NT2/D1 (cell line): ENCODE results near the gene ACVR2B.

ENCODE experiments used
- DNase-seq: peaks from one replicate; pipeline ENCODE4 v3.0.0-alpha.2; 2011; ENCODE audit warnings: low read depth, low spot score
- H3K27me3 ChIP-seq: 2 replicates; pipeline ENCODE4 v1.6.0; 2011; ENCODE audit warnings: mild to moderate bottlenecking; ENCODE audit not compliant: insufficient read length, insufficient read depth
- H3K36me3 ChIP-seq: 2 replicates; pipeline ENCODE4 v1.6.1; 2011; ENCODE audit warnings: mild to moderate bottlenecking, low read length, mixed read lengths; ENCODE audit not compliant: insufficient read depth, insufficient read length
- H3K4me1 ChIP-seq: 2 replicates; pipeline ENCODE4 v1.5.1; 2011; ENCODE audit not compliant: insufficient read depth, insufficient read length
- H3K4me3 ChIP-seq: 2 replicates; pipeline ENCODE4 v1.5.1; 2011; ENCODE audit warnings: low read depth; ENCODE audit not compliant: insufficient read length
- H3K9ac ChIP-seq: 2 replicates; pipeline ENCODE4 v1.6.0; 2011; ENCODE audit warnings: low read depth; ENCODE audit not compliant: insufficient read length
- H3K9me3 ChIP-seq: 2 replicates; pipeline ENCODE4 v1.5.1; 2011; ENCODE audit warnings: mild to moderate bottlenecking, low read length; ENCODE audit not compliant: insufficient read depth
- SUZ12 ChIP-seq: IDR thresholded peaks from 2 replicates; pipeline ENCODE4 v1.6.1; 2011; ENCODE audit not compliant: insufficient read length, insufficient read depth; ENCODE audit errors: extremely low read depth
- YY1 ChIP-seq: IDR thresholded peaks from 2 replicates; pipeline ENCODE4 v1.6.1; 2011; ENCODE audit not compliant: insufficient read length, insufficient read depth
- ZNF274 ChIP-seq: IDR thresholded peaks from 2 replicates; pipeline ENCODE4 v1.6.1; 2011; ENCODE audit warnings: mild to moderate bottlenecking, low read depth, low read length

ACVR2B gene

GRCh38 chr3:38446085-38446686 lies 7.5 kb upstream of the ACVR2B start:
- Histone ChIP-seq H3K4me1 (no peaks in the 10 kb centered on the region), H3K27me3 (no peaks in the 10 kb centered on the region), H3K9ac (no peak overlapping the region), H3K9me3 (peaks cover 23% of the 10 kb centered on the region), H3K4me3 (no peak overlapping the region), H3K36me3 (no peaks in the 10 kb centered on the region)
- no peak for DNase-seq
- TF ChIP-seq YY1 (no peak), SUZ12 (no peak), ZNF274 (no peak)

GRCh38 chr3:38446812-38447211 lies 6.9 kb upstream of the ACVR2B start:
- peaks cover 25% of the 10 kb centered on the region for H3K9me3 ChIP-seq
- H3K9ac ChIP-seq = no peak overlapping the region
- H3K36me3 ChIP-seq = no peaks in the 10 kb centered on the region
- no peak overlapping the region for H3K4me3 ChIP-seq
- no peak for DNase-seq
- no peaks in the 10 kb centered on the region for H3K4me1 ChIP-seq
- no peaks in the 10 kb centered on the region for H3K27me3 ChIP-seq
- TF ChIP-seq SUZ12 (no peak), YY1 (no peak), ZNF274 (no peak)

- Histone ChIP-seq H3K4me1 (peaks cover 6% of the 10 kb centered on the region), H3K9ac (no peak overlapping the region), H3K27me3 (no peaks in the 10 kb centered on the region), H3K36me3 (no peaks in the 10 kb centered on the region), H3K9me3 (peaks cover 22% of the 10 kb centered on the region), H3K4me3 (no peak overlapping the region)
- no peak for TF ChIP-seq SUZ12
- TF ChIP-seq YY1 = no peak
- TF ChIP-seq ZNF274 = no peak
- DNase-seq = no peak
Observed at GRCh38 chr3:38450853-38451252, 2.8 kb upstream of the ACVR2B start.

GRCh38 chr3:38453913-38454177 lies 155 bp downstream of the ACVR2B start:
- no peak for TF ChIP-seq YY1
- no peak for TF ChIP-seq ZNF274
- no peak for TF ChIP-seq SUZ12
- no peaks in the 10 kb centered on the region for H3K36me3 ChIP-seq
- H3K27me3 ChIP-seq = no peaks in the 10 kb centered on the region
- H3K4me1 ChIP-seq = peaks cover 16% of the 10 kb centered on the region
- H3K4me3 ChIP-seq = peak overlapping the region; percentile 93
- H3K9me3 ChIP-seq = peaks cover 16% of the 10 kb centered on the region
- DNase-seq = no peak
- peak overlapping the region; percentile 97 for H3K9ac ChIP-seq

GRCh38 chr3:38454178-38454883 lies 641 bp downstream of the ACVR2B start:
- Histone ChIP-seq H3K9ac (peak overlapping the region; percentile 97), H3K27me3 (no peaks in the 10 kb centered on the region), H3K36me3 (no peaks in the 10 kb centered on the region), H3K9me3 (peaks cover 16% of the 10 kb centered on the region), H3K4me3 (peak overlapping the region; percentile 93), H3K4me1 (peaks cover 21% of the 10 kb centered on the region)
- TF ChIP-seq SUZ12 (no peak), ZNF274 (no peak)
- no peak for DNase-seq

- peak; percentile 72 for DNase-seq
Observed at GRCh38 chr3:38454884-38455638, 1.4 kb downstream of the ACVR2B start.

More at GRCh38 chr3:38454884-38455638, 1.4 kb downstream of the ACVR2B start:
- TF ChIP-seq ZNF274 (no peak), SUZ12 (no peak), YY1 (no peak)
- peak overlapping the region; percentile 93 for H3K4me3 ChIP-seq
- H3K9ac ChIP-seq = peak overlapping the region; percentile 97
- H3K36me3 ChIP-seq = no peaks in the 10 kb centered on the region
- H3K9me3 ChIP-seq = peaks cover 14% of the 10 kb centered on the region
- H3K27me3 ChIP-seq = no peaks in the 10 kb centered on the region
- peaks cover 22% of the 10 kb centered on the region for H3K4me1 ChIP-seq
